Stromal cell of bone marrow (primary cell): ENCODE results near the gene ARHGAP26.
A peak's percentile ranks its signal among the peaks of the same experiment; 100 is the strongest.

Experiments used
- DNase-seq: peaks from one replicate; pipeline ENCODE4 v3.0.0-alpha.2; 2012; ENCODE audit warnings: low read depth

ARHGAP26 gene

DNA sequence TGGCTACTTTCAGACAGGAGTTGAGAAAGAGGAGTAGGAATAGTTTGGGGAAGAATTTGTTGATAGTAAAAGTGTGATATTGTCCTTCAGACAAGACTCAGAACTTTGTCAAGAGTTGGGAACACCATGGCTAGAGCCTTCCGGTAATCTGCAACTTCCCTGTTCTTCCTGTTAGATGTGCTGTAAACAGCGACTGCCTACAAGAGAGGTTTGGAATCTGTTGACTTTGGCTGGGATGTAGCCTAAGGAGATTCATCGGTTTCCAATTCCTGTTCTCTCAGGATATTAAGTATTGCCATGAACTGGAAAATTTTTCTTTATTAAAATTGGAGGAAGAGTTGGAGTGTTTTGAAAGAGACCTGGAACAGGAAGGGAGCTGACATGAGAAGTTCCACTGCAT is 43.9 kb downstream of the ARHGAP26 start:
- no peak for DNase-seq

DNA sequence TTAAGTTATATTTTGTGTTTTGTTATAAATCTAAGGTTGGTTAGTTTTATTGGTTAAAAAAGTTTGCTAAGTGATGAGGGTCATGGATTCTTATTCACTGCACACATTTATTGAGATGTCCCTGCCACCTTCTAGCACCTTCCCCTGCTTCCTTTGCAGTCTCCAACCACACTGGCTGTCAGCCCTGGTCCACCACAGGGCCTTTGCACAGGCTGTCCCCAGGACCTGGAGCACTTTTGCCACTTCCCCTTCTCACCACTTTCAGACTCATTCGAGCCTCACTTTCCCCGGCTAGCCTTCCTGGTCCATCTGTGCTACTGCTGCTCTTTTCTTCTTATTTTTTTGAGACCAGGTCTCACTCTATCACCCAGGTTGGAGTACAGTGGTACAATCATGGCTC is 45.3 kb downstream of the ARHGAP26 start:
- no peak for DNase-seq

DNA sequence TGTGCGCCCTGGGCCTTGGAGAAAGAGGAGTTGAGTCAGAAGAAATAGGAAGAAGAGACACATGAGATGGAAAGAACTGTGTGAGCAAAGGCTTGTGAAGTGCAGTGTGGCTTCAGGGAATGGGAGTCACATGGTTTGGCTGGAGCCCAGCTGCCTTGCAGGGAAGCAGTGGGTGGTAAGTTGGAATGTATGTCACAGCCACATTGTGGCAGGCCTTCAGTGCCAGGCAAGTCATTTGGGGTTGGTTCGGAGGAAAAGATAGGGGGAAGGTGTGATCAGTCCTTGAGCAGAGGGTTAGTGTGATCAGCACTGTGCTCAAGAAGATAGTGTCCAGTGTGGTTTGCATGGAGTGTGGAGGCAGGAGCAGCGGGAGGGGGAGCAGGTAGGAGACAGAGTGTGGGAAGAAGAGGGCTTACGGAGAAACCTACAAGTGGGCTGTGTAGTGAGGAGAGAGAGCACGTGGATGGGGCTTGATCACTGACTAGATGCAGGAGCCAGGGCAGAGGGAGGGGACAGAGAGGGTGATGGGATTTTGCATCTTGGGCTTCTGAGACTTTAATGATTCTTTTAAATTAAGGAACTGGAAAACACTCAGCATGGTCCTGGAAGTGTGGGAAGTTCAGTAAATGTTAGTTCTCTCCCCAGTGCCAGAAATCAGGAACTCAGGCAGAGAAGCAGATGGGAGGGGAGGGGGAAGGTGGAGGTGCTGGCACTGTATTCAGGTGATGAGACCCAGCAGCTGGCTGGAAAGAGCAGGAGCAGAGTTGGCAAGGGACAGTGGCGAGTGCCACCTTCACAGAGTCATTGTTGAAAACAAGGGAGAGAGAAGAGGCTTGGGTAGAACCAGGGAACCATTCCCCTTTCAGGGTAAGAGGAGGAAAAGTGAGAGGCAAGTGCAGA is 46.6 kb downstream of the ARHGAP26 start:
- DNase-seq = no peak

DNA sequence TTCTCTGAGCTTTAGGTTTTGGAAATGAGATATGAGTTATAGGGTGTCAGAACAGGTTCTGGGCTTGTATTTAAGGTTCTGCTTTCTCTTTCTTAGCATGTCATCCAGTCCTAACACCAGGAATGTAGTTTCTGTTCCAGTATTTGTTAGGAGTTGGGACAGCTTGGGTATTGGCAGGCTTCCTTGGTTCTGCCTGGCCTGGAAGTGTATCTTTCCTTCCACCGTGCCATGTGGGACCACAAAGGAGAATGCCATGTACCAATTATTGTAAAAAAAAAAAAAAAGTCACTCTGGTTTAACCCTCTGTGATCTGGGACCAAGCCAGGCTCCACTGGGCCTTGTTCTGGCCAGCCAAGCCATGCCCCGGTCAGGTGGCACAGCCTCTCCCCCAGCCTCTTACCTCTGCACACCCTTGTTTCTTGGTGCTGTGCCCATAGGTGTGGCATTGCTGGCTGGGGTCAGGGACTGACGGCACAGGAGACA is 47.8 kb downstream of the ARHGAP26 start:
- no peak for DNase-seq

DNA sequence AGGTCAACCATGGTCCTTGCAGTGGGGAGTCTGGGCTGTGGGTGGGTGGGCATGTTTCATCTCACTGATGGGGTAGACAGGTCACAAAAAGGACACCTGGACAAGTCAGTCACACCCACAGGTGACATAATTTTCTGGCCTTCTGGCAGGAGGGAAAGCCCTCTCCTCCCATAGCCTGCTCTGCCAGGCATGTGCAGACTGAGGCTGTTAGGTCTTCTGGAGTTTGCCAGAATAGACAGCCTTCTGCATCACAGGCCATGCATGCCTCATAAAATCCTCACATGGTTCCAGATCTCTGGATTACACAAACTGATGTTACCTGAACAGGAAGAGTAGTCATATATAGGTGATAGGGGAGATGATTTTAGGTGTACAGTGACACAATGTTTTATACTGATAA is 49.1 kb downstream of the ARHGAP26 start:
- DNase-seq = no peak

DNA sequence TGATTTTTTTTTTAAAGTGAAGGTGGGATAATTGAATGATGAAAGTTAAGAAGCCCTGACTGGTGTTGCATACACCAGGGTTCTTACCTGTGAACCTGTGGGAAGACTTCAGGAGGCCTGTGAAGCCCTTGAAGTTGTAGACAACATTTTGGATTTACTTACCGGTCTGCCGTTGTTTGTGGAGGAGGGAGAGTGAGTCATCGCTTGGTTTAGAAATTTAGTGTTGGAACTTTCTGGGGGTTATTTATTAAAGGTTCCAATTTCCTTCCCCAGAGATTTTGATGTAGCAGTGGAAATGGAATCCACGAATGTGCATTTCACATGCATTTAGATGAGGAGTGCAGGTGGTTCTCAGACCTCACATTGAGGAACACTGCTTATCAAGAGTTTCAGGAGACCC is 49.6 kb downstream of the ARHGAP26 start:
- DNase-seq = no peak

DNA sequence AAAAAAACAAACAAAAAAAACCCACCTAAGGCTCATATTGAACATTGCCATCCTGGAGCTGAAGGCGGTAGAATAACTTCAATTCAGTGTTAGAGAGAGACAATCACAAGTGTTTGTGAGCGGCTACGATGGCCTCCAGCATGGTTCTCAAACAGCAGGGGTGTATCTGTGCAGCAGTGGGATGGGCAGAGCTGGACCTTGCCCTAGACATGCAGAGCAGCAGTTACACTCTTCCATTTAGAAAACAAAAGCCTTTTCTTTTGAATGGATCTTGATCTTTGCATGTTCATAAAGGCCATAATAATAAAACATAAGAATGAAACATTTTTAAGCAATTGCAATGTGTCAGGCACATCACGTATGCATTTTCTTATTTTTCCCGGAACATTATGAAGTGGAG is 50.3 kb downstream of the ARHGAP26 start:
- no peak for DNase-seq

DNA sequence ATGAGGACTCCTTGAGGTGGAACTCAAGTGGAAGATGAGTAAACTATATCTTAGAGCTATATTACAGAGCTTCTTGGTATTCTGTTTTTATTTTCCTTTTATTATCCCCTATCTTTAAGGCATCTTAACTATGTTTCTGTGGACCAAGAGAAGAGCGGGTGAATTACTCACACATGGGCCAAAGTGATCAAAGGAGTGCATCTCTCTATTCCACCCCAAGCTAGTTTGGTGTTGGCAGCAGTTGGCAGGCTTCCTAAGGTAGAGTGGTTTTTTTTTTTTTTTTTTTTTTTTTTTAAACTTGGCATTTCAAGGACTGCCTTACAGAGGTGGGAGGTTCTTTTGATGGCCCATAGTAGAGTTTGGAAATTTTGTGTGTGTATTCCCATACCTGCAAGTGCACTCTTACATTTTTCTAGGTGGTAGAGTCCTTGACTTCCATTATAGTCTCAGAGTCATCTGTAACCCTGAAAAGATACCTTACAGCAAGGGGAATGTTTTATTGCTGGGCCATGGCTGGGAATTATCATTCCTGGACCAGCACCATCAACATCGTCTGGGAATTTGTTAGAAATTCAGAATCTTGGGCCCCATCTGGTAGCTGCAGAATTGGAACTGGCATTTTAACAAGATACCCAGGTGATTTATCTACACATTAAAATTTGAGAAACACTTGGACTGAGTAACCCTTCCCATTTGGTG is 51.0 kb downstream of the ARHGAP26 start:
- DNase-seq = no peak

DNA sequence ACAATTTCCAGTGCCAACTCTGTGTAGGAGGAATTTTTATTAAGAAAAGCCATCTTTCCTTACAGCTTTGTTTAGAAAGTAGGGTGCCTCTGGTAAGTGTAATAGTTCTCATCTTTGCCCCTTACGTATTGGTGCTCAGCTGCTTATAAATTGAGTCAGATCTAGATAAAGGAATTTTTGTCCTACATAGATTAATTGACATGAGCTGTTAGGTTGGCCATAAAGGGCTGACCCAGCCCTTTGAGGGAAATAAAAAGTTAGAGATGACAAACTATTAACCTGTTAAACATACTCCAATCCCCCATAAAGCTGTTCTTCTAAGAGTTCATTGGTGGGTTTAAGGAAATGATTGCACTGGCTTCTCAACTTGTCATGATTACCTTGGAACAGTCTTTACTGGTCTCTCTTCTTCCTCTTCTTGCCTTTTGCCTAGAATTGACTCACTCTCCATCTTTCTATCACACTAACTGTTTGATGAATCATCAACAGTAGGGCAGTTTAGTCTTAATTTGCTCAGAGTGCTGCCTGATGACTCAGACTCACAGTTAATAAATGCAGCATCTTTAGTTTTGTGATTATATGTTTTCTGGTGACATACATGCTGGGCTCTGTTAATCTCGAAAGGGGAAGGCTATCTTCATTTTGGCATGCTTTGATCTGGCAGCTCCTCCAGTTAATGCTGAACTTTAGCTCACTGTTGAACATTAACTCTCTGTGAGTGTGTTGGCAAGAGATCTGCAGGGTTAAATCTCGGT is 51.7 kb downstream of the ARHGAP26 start:
- DNase-seq = peak; percentile 79

DNA sequence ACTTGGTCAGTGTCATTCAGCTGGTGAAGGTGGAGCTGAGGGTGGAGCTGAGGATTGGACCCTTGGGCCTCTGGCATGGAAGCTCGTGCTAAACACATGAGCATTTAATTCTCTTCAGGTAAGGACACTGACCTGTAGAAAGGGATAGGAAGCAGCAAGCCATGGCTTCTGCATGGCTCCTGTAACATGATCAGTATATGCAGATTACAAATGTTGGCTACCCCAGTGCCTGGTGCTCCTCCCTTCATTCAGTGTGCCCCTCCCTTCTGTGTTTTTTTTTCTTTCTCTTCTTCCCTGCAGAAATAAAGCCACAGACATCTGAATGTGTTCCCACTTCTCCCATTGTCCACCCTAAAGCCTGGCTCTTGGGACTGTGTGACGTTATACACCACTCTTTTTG is 52.9 kb downstream of the ARHGAP26 start:
- no peak for DNase-seq

DNA sequence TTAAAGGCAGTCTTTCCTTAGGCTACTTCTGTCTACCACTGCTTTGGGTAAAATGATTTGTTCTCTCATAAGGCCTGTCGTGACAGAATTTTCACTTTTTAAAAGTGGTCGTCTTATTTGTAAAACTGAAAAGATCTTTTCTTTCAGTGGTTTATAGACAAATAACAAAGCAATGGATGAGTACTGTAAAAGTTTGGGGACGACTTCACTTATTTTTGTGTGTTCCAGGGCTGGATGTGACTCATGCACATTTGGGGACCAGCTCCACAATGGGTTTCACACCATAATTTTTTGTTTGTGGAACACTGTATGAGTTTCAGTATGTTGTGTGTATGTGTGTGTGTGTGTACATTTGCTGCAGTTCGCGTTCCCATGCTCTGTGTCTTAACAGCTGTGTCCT is 53.6 kb downstream of the ARHGAP26 start:
- DNase-seq = no peak

DNA sequence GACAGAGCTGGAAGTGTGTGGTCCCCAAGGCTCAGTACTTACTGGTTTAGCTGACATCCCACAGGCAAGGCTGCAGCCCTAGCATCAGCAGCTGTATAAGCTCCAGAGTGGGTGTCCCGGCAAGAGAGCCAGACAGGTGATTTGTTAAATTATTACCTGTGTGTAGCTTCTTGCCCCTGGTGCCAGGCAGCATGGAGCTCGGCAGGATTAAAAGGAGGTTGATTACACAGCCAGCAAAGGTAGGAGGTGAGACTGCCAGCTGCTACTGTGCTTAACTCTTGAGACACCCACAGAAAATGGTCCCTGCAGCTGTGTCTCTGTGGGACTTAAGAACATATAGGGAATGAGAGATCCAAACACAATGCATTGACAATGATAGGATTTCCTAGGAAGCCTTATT is 54.2 kb downstream of the ARHGAP26 start:
- no peak for DNase-seq

DNA sequence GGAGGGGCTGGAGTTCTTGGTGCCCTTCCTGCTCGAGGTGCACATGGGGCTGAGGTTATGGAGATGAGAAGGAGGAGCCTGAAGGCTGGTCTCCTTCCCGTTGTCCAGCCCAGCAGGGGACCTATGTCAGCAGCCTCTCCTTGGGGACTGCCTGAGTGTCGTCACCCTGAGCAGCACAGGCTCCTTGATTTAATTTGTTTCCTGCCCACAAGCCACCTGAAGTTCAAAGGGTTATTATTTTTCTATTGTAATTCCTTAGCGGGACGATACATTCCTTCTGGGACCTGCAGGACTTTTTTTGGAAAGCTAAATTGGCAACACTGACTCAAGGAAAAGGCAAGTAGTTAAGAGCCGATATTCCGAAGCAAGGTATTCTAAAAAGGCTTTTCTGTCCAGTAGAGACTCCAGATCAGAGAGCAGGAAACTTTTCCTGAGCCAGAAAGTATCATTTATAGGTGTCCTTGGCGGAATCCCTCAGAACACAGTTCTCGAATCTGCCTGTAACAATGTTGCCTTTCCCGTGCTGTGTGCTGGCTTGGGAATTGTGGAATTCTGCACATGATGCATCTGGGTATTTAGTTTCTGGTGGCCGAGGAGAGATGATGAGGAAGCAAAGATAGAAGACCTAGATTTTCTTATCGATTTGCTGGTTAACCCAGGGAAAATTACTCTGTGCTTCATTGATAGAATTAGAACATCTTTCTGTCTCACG is 55.4 kb downstream of the ARHGAP26 start:
- no peak for DNase-seq

DNA sequence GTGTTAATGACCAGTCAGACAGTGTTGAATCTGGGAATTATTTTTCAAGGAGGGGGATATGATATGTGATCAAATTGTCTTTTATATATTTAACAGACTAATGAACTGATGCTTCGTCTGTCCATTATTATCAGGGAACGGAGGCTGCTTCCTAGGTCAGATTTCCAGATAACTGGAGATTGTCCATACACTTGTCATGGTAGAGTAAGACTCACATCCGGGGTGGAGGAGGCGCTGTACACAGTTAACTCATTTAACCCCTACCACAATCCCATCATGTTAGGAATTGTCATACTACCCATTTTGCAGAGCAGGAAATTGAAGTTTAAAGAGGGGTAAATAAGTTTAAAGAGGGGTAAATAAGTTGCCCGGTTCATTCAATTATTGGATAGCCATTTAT is 55.9 kb downstream of the ARHGAP26 start:
- no peak for DNase-seq

DNA sequence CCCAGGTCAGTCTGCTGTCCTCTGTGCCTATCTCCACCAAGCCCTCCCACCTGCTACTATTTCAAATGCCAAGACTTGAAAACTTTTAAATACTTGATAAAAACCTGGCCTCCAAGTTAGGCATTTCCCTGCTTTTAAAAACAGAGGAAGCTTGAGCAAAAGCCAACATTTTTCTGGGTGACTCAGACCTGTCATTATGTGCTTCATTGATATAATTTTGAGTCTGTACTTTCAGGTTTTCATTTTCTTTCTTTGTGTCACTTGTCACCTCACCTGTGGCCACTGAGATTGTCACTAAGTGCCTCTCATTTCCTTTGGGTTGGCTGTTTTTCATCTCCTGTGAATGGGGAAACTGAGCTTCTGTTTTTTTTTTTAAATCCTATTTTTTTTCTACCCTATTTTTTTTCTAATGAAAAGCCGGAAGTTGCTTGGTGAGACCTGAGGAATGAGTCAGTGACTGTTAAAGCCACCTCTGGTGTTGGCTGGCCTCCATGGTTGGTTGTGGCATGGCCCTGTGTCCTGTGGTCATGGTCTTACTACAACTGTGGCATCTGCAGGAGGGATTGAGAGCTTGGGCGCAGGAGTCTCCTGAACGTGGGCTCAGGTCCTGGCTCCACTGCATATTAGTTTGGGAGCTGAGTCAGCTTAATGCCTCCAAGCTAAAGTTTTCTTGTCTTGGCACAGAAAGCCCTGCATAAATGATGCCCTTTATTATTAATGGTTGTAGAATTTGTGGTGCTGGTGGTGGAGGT is 56.7 kb downstream of the ARHGAP26 start:
- no peak for DNase-seq

DNA sequence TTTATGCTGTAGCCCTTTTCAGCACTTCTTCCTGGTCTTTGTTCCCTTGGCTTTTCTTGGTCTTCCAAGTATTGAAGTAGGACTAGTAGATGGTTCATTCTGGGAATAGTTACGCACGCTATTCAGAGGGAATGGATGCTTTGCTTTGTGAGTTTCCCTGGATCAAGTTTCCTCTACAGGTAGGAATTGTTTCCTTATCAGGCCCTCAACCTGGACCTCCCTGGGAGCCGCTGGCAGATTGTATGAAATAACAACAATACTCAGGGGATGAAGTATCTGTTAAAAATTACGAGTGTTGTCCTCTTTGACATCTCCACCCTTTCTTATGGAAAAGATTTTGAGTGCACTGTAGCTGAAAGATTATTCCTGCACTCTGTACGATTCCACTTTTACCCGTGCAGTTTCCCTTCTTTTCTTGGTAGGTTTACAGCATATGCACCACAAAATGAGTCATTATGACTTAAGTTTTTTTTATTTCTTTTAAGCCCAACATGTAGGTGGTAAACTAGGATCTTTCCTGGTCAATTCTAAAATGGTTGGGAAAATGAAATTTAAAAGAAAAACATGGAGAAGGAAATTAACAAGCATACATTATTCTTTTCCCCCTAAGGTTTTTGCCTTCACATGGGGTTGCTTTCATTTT is 57.9 kb downstream of the ARHGAP26 start:
- DNase-seq = no peak

DNA sequence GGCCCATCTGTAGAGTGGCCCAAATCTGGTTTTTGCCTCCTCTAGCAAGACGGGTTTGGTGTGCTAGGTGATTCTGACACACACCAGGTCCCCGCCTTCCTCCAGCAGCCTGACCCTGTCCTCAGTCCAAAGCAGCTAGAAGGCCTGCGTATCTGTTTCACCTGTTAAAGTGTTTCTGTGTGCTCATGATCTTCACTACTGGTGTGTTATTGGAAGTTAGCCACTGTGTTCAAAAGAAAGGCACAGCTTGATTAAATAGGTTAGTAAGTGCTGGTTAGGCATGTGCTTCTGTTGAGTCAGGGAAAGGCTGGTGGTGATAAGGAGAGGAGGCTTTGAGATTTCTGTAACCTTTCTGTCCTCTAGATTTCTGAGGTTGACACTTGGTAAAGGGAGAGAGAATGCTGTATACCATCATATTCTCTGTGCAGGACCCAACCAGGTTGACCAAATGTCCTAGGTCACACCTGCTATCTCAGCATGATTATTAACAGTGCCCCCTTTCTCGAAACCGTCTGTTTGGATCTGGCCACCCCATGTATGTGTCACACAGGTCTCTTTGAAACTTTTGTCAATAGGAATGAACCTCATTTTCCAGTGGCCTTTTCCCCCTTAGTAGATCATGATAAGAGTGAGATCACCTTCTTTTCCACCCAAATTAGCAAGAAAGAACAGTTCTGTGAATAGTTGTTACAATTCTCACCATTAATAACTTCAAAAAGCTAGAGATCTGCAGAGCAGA is 58.8 kb downstream of the ARHGAP26 start:
- DNase-seq = no peak

DNA sequence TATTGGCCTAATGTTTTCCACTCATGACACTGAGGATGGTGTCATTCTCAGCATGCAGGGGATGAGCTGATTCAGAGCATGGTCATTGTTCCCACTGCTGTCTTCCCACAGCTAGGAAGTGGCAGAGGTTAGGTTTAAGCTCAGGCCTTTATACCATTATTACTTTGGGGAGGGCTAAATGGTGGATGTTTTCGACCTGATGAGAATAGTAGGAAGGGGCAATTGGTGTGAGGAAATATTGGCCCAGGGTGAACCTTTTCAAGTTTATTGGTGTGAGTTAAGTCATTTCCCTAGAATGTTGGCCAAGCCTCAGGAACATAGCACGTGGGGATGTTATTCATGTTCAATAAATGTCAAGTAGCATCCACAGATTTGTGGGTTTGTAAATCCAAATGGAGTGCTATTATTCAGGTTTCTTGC is 59.6 kb downstream of the ARHGAP26 start:
- DNase-seq = no peak

DNA sequence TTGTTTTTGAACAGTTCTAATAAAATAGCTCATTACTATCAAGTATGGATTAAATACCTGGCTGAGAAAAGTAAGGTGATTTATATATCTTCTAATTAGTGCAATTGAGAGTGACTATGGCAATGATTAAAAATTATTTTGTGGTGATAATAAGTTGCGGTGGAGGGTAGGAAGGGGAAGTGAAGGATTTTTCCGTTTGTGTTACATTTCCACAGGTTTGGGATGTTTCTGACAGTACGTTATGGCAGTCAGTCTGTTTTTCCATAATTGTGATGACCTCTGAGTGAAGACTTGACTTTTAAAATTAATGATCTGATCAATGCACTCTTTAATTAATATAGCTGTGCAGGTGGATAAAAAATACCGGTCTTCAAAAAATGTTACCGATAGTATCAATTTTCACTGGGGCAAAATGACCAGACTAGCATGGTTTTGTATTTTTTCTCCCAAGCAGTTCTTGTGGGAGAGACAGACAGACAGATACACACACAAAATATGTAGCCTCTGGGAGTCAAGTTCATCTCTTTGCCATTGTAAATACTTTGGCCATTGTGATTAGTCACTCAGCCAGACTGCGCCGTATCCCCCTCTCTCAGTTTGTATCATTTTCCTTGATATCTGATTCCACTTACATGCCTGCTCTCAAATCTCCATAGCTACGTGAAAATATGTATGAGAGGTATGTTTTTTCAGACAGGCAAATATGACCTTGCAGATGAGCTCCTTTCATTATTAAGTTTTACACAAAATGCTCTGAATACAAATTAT is 60.2 kb downstream of the ARHGAP26 start:
- DNase-seq = no peak
